Activated CD4-positive, alpha-beta T cell treated with anti-CD3 and anti-CD28 coated beads, Interleukin-2, amount 50 U/mL, for 48 hours (primary cell): ENCODE results near the gene MYO18B.

Experiments used
- DNase-seq, 2 experiments: peaks; one replicate each; pipeline ENCODE4 v3.0.0-alpha.2; 2020

MYO18B gene

DNA sequence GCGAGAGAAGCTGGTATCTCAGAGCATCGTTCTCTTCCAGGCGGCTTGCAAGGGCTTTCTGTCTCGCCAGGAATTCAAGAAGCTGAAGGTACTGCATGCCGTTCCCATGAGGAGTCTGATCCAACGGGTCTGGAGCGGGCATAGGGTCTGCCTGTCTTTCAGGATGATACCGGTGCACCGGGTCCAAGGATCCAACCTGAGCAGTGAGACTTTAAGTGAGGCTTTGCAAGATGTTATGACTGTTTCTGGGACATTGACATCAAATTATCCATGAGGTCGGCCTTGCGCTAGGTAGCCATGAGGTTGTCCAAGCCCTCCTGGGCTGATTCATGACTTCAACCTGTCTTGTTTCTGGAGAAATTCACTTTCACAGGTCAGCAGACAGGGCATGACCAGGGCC is 132.3 kb downstream of the MYO18B start:
- no peak for DNase-seq

- DNase-seq, result no peak
Observed at GRCh38 chr22:25875461-25875860, 133.5 kb downstream of the MYO18B start.

- DNase-seq, result no peak
Observed at GRCh38 chr22:25876871-25877270, 134.9 kb downstream of the MYO18B start.

GRCh38 chr22:25878933-25879332 is 136.9 kb downstream of the MYO18B start:
- no peak for DNase-seq

DNA sequence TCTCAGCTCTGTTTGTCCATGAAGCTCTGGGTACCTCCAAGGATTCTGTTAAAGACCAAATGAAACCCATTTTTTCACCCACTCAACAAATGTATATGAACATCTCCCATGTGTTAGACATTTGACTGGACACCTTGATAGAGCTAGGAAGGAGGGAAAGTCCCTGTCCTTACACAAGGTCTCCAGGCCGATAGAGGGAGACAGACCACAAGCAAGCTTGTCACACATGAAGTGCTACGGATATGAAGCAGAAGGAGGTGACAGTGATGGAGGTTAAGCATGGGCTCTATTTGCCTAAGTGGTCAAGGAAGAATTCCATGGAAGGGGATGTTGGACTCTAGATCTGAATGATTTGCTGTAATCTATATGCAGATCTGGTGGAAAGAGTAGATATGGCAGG is 138.5 kb downstream of the MYO18B start:
- DNase-seq, result no peak

DNA sequence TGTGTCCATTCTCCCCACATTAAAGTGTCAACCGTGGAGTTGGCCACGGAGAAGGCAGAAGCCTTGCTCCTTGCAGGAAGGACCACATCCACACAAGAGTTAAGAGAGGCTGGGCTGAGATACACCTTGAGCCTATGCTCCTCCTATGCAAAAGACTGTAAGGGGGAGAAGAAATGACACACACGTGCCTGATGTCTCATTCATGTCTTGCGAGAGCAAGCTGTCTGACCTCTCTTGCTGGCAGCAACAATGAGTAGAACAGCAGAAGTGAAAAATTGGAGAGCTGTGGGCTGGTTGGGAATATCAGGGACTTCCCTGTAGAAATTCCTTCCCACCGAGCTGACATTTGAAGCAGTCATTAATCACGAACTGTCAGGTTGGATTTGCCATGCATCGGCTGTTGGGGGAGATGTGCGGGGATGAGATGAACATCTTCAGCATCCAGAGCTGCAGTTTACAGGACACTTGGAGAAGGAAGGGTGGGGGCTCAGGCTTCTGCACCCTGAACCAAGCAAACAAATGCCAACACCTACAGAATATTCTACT is 139.3 kb downstream of the MYO18B start:
- no peak for DNase-seq

DNA sequence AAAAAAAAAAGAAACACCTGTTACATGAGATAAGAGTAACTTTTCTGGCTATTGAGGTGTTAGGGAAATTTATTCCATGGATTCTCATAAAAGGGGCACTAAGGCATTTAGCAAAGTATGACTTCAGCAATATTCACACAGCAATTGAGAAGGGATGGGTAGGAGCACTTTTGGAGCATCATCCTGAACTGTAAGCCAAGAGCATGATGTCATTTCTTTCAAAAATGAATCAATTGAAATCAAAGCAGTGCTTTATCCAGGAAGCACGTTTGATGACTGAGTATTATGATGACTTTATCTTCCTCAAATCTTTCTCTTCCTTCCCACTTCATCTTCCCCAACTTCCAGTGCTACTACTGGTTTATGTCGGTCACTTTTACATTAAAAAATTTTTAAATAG is 140.4 kb downstream of the MYO18B start:
- no peak for DNase-seq

GRCh38 chr22:25883482-25884033 is 141.6 kb downstream of the MYO18B start:
- no peak for DNase-seq

GRCh38 chr22:25884121-25884520 is 142.1 kb downstream of the MYO18B start:
- DNase-seq, result no peak

DNA sequence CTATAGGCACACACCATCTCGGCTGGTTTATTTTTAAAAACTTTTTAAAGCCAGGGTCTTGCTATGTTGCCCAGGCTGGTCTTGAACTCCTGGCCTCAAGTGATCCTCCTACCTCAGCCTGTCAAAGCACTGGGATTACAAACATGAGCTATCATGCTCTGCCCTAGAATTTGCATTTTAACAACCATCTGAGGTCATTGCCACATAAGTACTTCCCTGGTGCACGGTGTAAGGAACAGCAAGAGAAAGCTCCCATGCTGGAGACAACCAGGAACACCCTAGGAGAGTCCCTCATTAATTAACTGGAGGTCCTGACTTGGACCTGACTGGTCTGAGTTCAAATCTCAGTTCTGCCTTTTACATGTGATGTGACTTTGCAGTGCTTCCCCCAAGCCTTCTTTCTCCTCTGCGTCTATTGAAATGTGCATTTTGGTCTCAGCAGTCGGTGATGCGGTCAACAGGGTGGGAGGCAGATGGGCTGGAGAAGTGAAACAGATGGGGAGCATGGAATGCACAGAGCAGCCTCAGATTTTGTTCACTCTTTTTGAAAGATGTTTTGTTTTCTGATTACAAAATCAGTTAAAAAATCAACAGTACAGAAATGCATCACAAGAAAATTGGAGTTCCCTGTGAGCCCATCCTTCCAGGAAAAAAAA is 146.5 kb downstream of the MYO18B start:
- no peak for DNase-seq

DNA sequence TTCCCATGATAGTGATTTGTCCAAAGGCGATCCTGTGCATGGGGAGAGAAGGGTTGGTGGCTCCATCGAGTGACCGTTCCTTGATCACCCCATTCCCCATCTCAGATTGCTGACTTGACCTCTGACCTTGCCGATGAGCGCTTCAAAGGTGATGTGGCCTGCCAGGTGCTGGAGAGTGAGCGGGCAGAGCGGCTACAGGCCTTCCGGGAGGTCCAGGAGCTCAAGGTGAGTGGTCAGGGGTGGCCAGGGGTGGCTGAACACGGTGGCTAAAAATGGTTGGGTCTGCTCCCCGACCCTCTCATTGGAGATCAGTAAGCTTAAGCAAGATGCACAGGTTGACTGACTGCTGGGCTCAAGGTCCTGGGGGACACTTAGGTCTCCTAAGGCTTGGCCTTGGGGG is 148.7 kb downstream of the MYO18B start:
- no peak for DNase-seq

DNA sequence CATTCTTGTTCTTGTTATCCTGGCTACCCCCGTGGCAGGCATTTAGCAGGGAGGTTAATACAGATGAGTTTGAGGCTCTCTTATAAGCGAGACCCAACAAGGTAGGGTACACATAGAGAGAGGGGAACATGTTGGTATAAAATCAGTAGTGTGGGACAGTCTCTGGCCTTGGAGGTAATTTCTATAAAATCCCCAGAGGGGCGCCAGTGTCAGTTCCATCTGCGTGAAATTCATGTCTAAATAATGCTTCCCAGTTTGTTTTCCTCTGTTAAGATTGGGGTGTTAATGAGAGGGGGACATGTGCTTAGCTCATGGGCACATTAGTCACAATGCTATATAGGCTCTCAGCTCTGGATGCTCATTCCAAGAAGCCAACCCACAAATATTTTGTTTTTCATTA is 150.7 kb downstream of the MYO18B start:
- DNase-seq, result no peak

- DNase-seq, result no peak
Observed at GRCh38 chr22:25895678-25896077, 153.7 kb downstream of the MYO18B start.

DNA sequence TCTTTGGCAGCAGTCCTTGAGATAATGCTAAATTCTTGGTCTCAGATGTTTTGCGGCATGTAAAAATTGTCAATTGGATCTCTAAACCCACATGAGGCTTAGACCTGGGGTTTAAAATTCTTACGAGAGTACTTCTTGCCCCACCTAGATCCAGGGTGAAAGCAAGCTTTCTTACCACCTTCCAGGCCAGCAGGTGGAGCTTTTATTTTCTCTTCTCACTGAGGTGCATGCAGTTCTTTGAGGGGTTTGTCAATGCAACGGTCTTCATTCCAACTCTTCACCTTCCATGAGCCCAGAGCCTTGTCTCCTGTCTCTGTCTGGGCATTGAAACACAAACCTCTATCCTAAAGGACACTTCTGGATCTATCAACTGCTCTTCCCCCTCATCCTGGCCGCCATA is 154.1 kb downstream of the MYO18B start:
- no peak for DNase-seq

DNA sequence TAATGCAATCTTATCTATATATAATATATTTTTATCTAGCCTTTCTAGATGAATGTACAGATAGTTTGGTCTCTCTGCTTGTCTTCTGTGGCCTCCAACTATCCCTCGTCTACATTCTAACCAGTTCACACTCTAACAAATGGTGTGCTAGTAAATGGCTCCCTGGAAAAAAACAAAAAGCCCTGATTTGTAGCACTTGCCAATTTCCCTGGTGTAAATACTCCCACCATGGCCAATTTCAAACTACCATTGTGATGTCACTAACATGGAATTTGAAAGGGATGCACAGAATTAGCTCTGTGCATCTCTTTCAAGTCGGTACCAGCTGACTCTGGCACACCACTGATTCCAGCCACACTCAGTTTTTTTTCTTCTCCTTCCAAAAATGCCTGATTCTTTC is 154.6 kb downstream of the MYO18B start:
- no peak for DNase-seq

DNA sequence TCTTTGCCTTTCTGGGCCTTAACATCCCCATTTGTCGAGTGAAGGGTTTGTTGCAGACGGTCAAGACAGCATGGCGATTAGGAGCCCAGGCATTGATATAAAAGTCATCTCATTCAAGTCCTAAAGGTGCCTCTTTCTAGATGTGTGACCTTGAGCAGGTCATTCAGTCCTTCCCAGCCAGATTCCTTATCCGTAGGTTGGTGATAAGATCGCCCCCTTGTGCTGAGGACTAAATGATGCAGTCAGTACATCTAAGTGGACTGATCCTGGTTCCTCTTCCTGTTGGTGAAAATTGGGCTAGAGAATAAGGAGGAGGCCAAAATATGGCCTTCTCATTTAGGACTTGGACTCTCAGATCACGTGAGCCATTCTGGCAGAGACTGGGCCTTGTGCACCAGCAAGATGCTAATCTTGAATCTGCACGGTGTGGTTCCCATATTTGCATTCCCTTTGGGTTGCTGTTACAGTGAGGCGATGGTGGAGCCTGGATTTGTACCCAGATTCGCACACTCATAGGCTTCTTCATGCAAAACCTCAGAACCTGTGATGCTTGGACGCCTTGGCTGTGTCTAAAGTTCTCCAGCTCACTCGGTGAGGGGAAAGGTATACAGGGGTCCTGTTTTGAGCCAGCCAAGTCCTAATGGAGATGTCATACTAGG is 156.8 kb downstream of the MYO18B start:
- DNase-seq, result peak in 1 of 2 experiments; percentile 3

DNA sequence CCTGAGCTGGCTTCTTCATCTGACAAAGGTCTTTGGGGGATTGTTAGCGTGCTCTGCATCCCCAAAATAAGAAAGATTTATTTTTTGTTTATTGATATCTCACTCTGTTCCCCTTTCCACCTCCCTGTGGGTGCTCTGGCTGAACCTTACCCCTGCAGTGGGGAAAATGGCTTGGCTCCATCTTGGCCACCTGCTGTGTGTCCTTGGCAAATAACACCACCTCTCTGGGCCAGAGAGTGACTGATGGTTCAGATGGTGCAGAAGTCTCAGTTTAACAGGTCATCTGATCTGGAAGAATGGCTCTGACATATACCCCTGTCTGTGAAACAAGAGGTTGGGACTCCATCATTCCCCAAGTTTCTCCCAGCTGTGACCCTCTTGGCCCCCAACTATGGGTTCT is 157.6 kb downstream of the MYO18B start:
- DNase-seq, result no peak

- no peak for DNase-seq
Observed at GRCh38 chr22:25900390-25900789, 158.4 kb downstream of the MYO18B start.

DNA sequence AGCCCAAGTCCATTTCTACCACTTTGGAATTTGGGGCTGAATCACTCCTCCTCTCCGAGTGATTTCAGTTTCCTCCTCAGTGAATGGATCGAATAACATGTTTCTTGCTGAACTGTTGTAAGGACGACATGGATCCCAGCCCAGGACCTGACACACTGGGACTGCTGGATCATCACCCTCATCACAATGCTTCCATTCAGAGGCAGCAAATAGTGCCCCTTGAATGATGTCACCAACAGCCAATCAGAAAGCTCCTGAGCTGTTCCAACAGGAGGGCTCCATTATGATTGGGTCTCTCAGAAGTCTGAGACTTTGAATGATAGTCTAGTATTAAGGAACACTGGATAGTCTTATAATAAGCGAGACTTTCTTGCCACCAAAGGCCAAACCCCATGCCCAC is 158.9 kb downstream of the MYO18B start:
- no peak for DNase-seq

- DNase-seq, result no peak
Observed at GRCh38 chr22:25902402-25902801, 160.4 kb downstream of the MYO18B start.

DNA sequence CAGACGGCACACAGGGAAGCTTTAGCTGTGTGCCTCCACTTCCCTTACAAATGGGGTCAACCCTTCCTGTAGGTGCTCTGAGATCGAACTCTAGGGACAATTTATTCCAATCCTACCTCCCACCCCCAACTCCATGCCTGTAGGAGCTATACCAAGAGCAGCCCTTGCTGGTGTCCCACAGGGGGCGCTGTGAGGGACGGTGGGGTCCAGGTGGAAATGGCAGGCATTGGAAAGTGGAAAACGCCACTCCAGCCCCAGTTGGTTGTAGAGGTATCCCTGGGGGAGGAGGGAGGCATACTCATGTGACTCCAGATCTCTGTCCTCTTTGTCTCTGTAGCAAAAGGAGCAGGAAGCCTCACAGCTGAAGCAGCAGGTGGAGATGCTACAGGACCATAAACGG is 161.3 kb downstream of the MYO18B start:
- DNase-seq, result peak; percentile 5 to 7

DNA sequence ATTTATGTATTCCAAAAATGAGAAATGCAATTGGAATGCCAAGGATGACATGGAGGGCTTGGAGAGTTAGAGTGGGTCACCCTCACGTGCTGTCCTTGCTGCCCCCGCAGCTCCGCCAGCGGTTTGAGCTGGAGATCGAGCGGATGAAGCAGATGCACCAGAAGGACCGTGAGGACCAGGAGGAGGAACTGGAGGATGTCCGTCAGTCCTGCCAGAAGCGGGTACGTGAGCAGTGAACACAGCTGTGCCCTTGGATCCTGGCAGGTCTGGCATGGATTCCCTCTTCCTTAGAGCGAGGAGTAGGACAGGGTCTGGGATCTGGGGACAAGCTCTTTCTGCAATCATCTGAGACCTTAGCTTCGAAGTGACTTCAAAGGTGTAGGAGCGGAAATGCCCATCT is 166.2 kb downstream of the MYO18B start:
- no peak for DNase-seq

- DNase-seq, result no peak
Observed at GRCh38 chr22:25908755-25909154, 166.8 kb downstream of the MYO18B start.

GRCh38 chr22:25909614-25910387 is 167.8 kb downstream of the MYO18B start:
- DNase-seq, result no peak
